HUES48 (cell line): Measurements from ENCODE around the gene PDLIM7.
A peak's percentile ranks its signal among the peaks of the same experiment; 100 is the strongest.

ENCODE experiments used
- H3K27ac ChIP-seq: one replicate; pipeline ENCODE4 v1.7.0; 2013; ENCODE audit warnings: low read depth, low read length, inconsistent platforms
- H3K27me3 ChIP-seq: 2 replicates; pipeline ENCODE4 v1.6.1; 2013; ENCODE audit warnings: mild to moderate bottlenecking, low read length; ENCODE audit not compliant: control insufficient read depth, insufficient read depth
- H3K36me3 ChIP-seq: 2 replicates; pipeline ENCODE4 v1.6.1; 2013; ENCODE audit warnings: low read length; ENCODE audit not compliant: control insufficient read depth, insufficient read depth
- H3K4me1 ChIP-seq: 2 replicates; pipeline ENCODE4 v1.6.1; 2013; ENCODE audit warnings: mild to moderate bottlenecking, low read length; ENCODE audit not compliant: control insufficient read depth, insufficient read depth
- H3K4me3 ChIP-seq: 2 replicates; pipeline ENCODE4 v1.5.1; 2013; ENCODE audit warnings: mild to moderate bottlenecking, low read depth, low read length
- H3K9ac ChIP-seq: 2 replicates; pipeline ENCODE4 v1.6.1; 2013; ENCODE audit warnings: mild to moderate bottlenecking, low read depth, low read length, moderate library complexity
- H3K9me3 ChIP-seq: 2 replicates; pipeline ENCODE4 v1.6.1; 2013; ENCODE audit warnings: low read length; ENCODE audit not compliant: control insufficient read depth, insufficient read depth

The PDLIM7 gene

GRCh38 chr5:177504086-177505056, 7.0 kb upstream of the PDLIM7 start:
- Histone ChIP-seq H3K27me3 (0 out of 2 replicates have a peak, but pooled peaks cover 6% of the 10 kb centered on the region), H3K4me1 (peaks cover 15% of the 10 kb centered on the region), H3K9me3 (no peaks in the 10 kb centered on the region), H3K36me3 (peaks cover 8% of the 10 kb centered on the region; the same call in 1 of the 2 replicates), H3K27ac (no peak overlapping the region), H3K4me3 (no peak overlapping the region), H3K9ac (no peak overlapping the region)

- no peak overlapping the region for H3K4me3 ChIP-seq
- H3K9ac ChIP-seq = no peak overlapping the region
- peaks cover 13% of the 10 kb centered on the region for H3K4me1 ChIP-seq
- H3K9me3 ChIP-seq = no peaks in the 10 kb centered on the region
- H3K27me3 ChIP-seq = peaks cover 12% of the 10 kb centered on the region
- H3K27ac ChIP-seq = no peak overlapping the region
- H3K36me3 ChIP-seq = peaks cover 3% of the 10 kb centered on the region; the same call in 1 of the 2 replicates
These were observed 6.1 kb upstream of the PDLIM7 start for GRCh38 chr5:177503351-177504085.

- no peaks in the 10 kb centered on the region for H3K9me3 ChIP-seq
- no peaks in the 10 kb centered on the region for H3K36me3 ChIP-seq
- H3K4me3 ChIP-seq = no peak overlapping the region
- H3K27me3 ChIP-seq = peaks cover 16% of the 10 kb centered on the region
- no peak overlapping the region for H3K9ac ChIP-seq
- peaks cover 16% of the 10 kb centered on the region for H3K4me1 ChIP-seq
- H3K27ac ChIP-seq = no peak overlapping the region
These were observed 5.5 kb upstream of the PDLIM7 start for GRCh38 chr5:177502886-177503285.

GRCh38 chr5:177501874-177502678, 4.7 kb upstream of the PDLIM7 start:
- Histone ChIP-seq H3K9me3 (no peaks in the 10 kb centered on the region), H3K4me3 (no peak overlapping the region), H3K36me3 (no peaks in the 10 kb centered on the region), H3K27me3 (peaks cover 16% of the 10 kb centered on the region), H3K4me1 (peaks cover 16% of the 10 kb centered on the region), H3K9ac (no peak overlapping the region), H3K27ac (no peak overlapping the region)

GRCh38 chr5:177500685-177501522, 3.5 kb upstream of the PDLIM7 start:
- Histone ChIP-seq H3K9me3 (no peaks in the 10 kb centered on the region), H3K27ac (peak overlapping the region; percentile 5), H3K4me1 (peaks cover 23% of the 10 kb centered on the region), H3K27me3 (peaks cover 16% of the 10 kb centered on the region), H3K4me3 (no peak overlapping the region), H3K9ac (no peak overlapping the region), H3K36me3 (peaks cover 1% of the 10 kb centered on the region; the same call in 1 of the 2 replicates)

- H3K4me1 ChIP-seq = peaks cover 33% of the 10 kb centered on the region
- H3K27me3 ChIP-seq = peaks cover 16% of the 10 kb centered on the region
- H3K9me3 ChIP-seq = no peaks in the 10 kb centered on the region
- H3K9ac ChIP-seq = no peak overlapping the region
- H3K4me3 ChIP-seq = no peak overlapping the region
- H3K27ac ChIP-seq = no peak overlapping the region
- H3K36me3 ChIP-seq = peaks cover 5% of the 10 kb centered on the region; the same call in 1 of the 2 replicates
These were observed 2.4 kb upstream of the PDLIM7 start for GRCh38 chr5:177499842-177500241.

- Histone ChIP-seq H3K27ac (peak overlapping the region; percentile 98), H3K9me3 (no peaks in the 10 kb centered on the region)
These were observed 796 bp upstream of the PDLIM7 start for GRCh38 chr5:177498013-177498787.

GRCh38 chr5:177496727-177497291, 595 bp downstream of the PDLIM7 start:
- H3K36me3 ChIP-seq = peaks cover 28% of the 10 kb centered on the region
- peaks cover 41% of the 10 kb centered on the region for H3K4me1 ChIP-seq
- H3K9ac ChIP-seq = peak overlapping the region; percentile 93
- no peaks in the 10 kb centered on the region for H3K9me3 ChIP-seq
- peak overlapping the region; percentile 98 for H3K27ac ChIP-seq
- peak overlapping the region; percentile 74 for H3K4me3 ChIP-seq
- H3K27me3 ChIP-seq = peaks cover 16% of the 10 kb centered on the region

More at GRCh38 chr5:177498013-177498787, 796 bp upstream of the PDLIM7 start:
- peaks cover 41% of the 10 kb centered on the region for H3K4me1 ChIP-seq
- peaks cover 16% of the 10 kb centered on the region for H3K36me3 ChIP-seq
- H3K9ac ChIP-seq = no peak overlapping the region; the same call in 1 of the 2 replicates
- H3K27me3 ChIP-seq = peaks cover 16% of the 10 kb centered on the region
- H3K4me3 ChIP-seq = peak overlapping the region; percentile 66

GRCh38 chr5:177496070-177496726, 1.2 kb downstream of the PDLIM7 start:
- Histone ChIP-seq H3K9ac (peak overlapping the region; percentile 93), H3K4me3 (peak overlapping the region; percentile 70), H3K27ac (peak overlapping the region; percentile 98), H3K27me3 (peaks cover 16% of the 10 kb centered on the region), H3K36me3 (peaks cover 29% of the 10 kb centered on the region), H3K9me3 (no peaks in the 10 kb centered on the region), H3K4me1 (peaks cover 38% of the 10 kb centered on the region)
